LNCaP clone FGC (cell line): ENCODE data around the gene TARM1.

ENCODE experiments used
- DNase-seq: peaks from one replicate; pipeline ENCODE4 v3.0.0-alpha.2; 2011; ENCODE audit warnings: low read depth
- H3K4me3 ChIP-seq: 2 replicates; pipeline ENCODE4 v1.5.1; 2011; ENCODE audit warnings: mild to moderate bottlenecking, low read depth, low read length, control low read depth
- CTCF ChIP-seq: IDR thresholded peaks from 2 replicates; pipeline ENCODE4 v1.5.1; 2012; ENCODE audit warnings: mild to moderate bottlenecking; ENCODE audit not compliant: control insufficient read depth, insufficient read depth; ENCODE audit errors: extremely low read depth

Gene TARM1

GRCh38 chr19:54084410-54084809 is 3.2 kb upstream of the TARM1 start:
- H3K4me3 ChIP-seq, result no peak overlapping the region
- TF ChIP-seq CTCF, result no peak
- DNase-seq, result no peak

DNA sequence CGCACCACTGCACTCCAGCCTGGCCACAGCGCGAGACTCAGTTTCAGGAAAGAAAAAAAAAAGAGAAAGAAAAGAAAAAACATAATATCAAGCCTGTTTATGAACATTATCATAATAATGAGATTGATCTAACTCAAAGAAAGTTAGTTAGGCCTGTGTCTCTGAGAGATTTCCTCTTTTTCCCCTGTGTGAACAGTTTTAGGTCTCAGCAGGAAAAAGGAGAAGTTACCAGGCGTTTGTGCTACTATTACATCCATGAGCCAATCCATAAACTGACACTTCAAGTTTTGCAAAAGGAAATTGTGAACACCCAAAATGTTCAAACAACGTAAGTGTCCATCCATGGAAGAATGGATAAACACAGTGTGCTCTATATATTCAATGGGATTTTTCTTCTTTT is 3.8 kb downstream of the TARM1 start:
- TF ChIP-seq CTCF, result no peak
- no peak overlapping the region for H3K4me3 ChIP-seq
- DNase-seq, result no peak

GRCh38 chr19:54074851-54075250 is 6.3 kb downstream of the TARM1 start:
- DNase-seq, result no peak
- no peak for TF ChIP-seq CTCF
- H3K4me3 ChIP-seq, result no peak overlapping the region

DNA sequence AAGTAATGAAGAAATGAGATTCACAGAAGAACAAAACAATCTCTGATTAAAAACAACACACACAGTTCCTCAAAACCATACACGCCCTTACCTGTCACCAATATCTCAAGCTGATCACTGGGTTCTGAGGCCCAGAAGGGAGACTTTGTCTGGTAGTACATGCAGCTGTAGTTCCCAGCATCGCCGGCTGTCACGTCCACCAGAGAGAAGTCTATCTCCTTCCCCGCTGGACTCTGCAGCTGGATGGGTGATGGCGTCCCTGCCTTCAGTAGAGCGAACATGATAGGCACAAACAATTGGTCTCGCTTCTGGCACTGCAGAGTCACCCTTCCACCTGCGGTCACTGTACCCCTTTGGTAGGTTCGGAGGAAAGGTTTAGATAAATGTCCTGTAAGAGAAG is 7.3 kb downstream of the TARM1 start:
- no peak for TF ChIP-seq CTCF
- no peak for DNase-seq
- H3K4me3 ChIP-seq, result no peak overlapping the region

- no peak for DNase-seq
- H3K4me3 ChIP-seq, result no peak overlapping the region
- TF ChIP-seq CTCF, result no peak
Observed at GRCh38 chr19:54069470-54069869, 11.7 kb downstream of the TARM1 start.

DNA sequence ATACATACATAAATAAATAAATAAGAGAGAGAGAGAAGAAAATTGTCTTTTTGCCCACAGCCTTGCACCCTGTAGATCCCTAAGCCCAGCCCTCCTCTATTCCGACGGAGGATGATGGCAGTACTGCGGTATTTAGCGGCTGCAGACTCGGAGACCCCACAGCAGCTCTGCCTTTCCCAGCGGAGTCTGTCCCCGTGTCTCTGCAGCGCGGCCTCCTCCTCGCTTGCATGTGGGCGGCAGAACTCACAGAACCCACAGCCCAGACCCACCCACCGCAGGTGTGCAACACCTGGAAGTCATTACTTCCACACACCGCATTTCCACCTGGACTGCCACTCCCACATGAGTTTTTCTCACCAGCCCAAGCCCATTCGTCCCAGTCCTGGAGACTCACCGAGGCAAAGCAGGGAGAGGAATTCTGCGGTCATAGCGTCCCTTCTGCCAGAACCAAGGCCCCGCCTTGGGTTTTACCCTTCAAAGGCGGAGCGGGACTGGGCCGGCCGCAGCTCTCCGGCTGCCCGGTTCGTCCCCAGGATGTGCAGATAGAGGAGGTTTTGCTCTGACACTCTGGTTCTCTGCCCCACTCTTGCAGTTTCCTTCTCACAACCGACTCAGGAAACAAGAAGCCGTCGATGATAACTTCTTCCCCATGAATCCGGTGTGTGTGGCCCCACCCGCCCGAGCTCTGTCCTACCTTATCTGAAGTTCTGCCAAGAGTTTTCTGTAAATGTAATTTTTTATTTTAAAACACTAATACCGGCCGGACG is 17.6 kb downstream of the TARM1 start, which contains the start of gene VSTM1:
Gene VSTM1, minus strand, starts transcription at position 548 of the 767 bp plus-strand sequence. Its CDS starts 120 bp downstream, at position 428.
- no peak within 1 kb of the TSS for H3K4me3 ChIP-seq
- no peak for TF ChIP-seq CTCF
- DNase-seq, result no peak

- no peak for TF ChIP-seq CTCF
- H3K4me3 ChIP-seq, result no peak overlapping the region
- DNase-seq, result no peak
Observed at GRCh38 chr19:54062643-54063042, 18.5 kb downstream of the TARM1 start.
